HepG2 (cell line): ENCODE results near the gene ACAT1.

Source experiments
- CEBPB ChIP-seq: IDR thresholded peaks from 2 replicates; pipeline ENCODE4 v1.6.1; 2011; ENCODE audit warnings: low read depth, low read length, improper control_type of control experiment, borderline replicate concordance
- EP300 ChIP-seq, 3 experiments: sonication (generic) in 1 of 3; formaldehyde crosslinking in 1 of 3; IDR thresholded peaks; 2 replicates each; pipeline versions ENCODE4 v1.5.1 to v1.6.1; 2011 to 2020; ENCODE audit warnings: low read depth in 2 of 3, low read length in 2 of 3, borderline replicate concordance in 1 of 3, improper control_type of control experiment in 1 of 3, mild to moderate bottlenecking in 1 of 3, missing genetic modification reagents in 1 of 3, moderate library complexity in 1 of 3
- FOSL1 ChIP-seq: sonication (generic); formaldehyde crosslinking; IDR thresholded peaks from 2 replicates; pipeline ENCODE4 v1.9.0; 2021; ENCODE audit warnings: missing genetic modification reagents, borderline replicate concordance
- MED13 ChIP-seq: sonication (generic); formaldehyde crosslinking; IDR thresholded peaks from 2 replicates; pipeline ENCODE4 v1.5.0; 2020; ENCODE audit warnings: missing genetic modification reagents
- MIXL1 ChIP-seq: IDR thresholded peaks from 2 replicates; pipeline ENCODE4 v1.6.1; 2016
- NR2C2 ChIP-seq: sonication (generic); formaldehyde crosslinking; IDR thresholded peaks from 2 replicates; pipeline ENCODE4 v1.4.0; 2020; ENCODE audit warnings: missing genetic modification reagents, mild to moderate bottlenecking, moderate library complexity, borderline replicate concordance
- RBM22 ChIP-seq: fragments of 200-400 bp; formaldehyde crosslinking; optimal IDR thresholded peaks from 2 replicates; pipeline ENCODE3; 2017; ENCODE audit warnings: mild to moderate bottlenecking, low read length, moderate library complexity
- RBM39 ChIP-seq: fragments of 200-400 bp; formaldehyde crosslinking; IDR thresholded peaks from one replicate; pipeline ENCODE4 v1.6.1; 2018; ENCODE audit warnings: antibody characterized with exemption, mild to moderate bottlenecking, low read depth, low read length; ENCODE audit not compliant: poor library complexity, severe bottlenecking
- TAF15 ChIP-seq: fragments of 200-400 bp; formaldehyde crosslinking; IDR thresholded peaks from one replicate; pipeline ENCODE4 v1.6.1; 2018; ENCODE audit warnings: mild to moderate bottlenecking, low read depth, low read length; ENCODE audit not compliant: poor library complexity, severe bottlenecking
- ZFP41 ChIP-seq: sonication (generic); formaldehyde crosslinking; IDR thresholded peaks from 2 replicates; pipeline ENCODE4 v1.4.0; 2020; ENCODE audit warnings: mild to moderate bottlenecking, missing genetic modification reagents, borderline replicate concordance
- TF ChIP-seq, protein P1 (sequence below): sonication (generic); formaldehyde crosslinking; IDR thresholded peaks from 2 replicates; pipeline ENCODE4 v1.5.0; 2020; ENCODE audit warnings: missing genetic modification reagents, mild to moderate bottlenecking, borderline replicate concordance
- TF ChIP-seq, protein P2 (sequence below): sonication (generic); formaldehyde crosslinking; conservative IDR thresholded peaks from 2 replicates; pipeline ENCODE4 v1.4.0; 2020; ENCODE audit warnings: missing genetic modification reagents

DNA sequence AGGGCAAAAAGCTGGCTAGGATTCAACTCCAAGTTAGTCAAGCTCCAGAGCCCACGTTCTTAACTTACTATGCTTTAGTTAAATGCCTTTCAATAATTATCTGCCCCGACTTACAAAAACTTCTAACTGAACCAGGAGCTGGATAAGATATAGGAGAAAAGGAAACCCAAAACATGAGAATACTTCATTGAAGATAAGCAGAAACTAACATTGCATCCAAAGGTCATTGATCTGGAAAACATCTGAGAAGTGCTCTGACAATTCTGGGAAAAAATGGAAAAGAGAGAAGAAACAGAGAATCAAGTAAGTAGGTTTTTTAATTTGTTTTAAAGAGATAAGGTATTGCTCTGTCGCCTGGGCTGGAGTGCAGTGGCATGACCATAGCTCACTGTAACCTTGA lies 27.2 kb downstream of the ACAT1 start:
- no peak for TF ChIP-seq NR2C2 (CRISPR knock-in tag)
- no peak for TF ChIP-seq ZFP41 (CRISPR knock-in tag)
- no peak for TF ChIP-seq RBM39
- TF ChIP-seq, protein P1, sequence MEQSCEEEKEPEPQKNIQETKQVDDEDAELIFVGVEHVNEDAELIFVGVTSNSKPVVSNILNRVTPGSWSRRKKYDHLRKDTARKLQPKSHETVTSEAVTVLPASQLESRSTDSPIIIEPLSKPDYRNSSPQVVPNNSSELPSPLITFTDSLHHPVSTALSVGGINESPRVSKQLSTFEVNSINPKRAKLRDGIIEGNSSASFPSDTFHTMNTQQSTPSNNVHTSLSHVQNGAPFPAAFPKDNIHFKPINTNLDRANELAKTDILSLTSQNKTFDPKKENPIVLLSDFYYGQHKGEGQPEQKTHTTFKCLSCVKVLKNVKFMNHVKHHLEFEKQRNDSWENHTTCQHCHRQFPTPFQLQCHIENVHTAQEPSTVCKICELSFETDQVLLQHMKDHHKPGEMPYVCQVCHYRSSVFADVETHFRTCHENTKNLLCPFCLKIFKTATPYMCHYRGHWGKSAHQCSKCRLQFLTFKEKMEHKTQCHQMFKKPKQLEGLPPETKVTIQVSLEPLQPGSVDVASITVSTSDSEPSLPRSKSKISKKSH (CRISPR knock-in tag) = no peak
- no peak for TF ChIP-seq TAF15
- no peak for TF ChIP-seq MED13 (CRISPR knock-in tag)
- no peak for TF ChIP-seq FOSL1 (CRISPR knock-in tag)
- no peak for TF ChIP-seq RBM22
- no peak for TF ChIP-seq MIXL1 (CRISPR knock-in tag)
- no peak for TF ChIP-seq CEBPB
- TF ChIP-seq, protein P2, sequence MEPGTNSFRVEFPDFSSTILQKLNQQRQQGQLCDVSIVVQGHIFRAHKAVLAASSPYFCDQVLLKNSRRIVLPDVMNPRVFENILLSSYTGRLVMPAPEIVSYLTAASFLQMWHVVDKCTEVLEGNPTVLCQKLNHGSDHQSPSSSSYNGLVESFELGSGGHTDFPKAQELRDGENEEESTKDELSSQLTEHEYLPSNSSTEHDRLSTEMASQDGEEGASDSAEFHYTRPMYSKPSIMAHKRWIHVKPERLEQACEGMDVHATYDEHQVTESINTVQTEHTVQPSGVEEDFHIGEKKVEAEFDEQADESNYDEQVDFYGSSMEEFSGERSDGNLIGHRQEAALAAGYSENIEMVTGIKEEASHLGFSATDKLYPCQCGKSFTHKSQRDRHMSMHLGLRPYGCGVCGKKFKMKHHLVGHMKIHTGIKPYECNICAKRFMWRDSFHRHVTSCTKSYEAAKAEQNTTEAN (CRISPR knock-in tag) = no peak
- TF ChIP-seq EP300 (IDR thresholded peaks at IDR 0.05; ENCODE audit: low read depth in 2 of 2, low read length in 2 of 2) = no peak
- TF ChIP-seq EP300 (CRISPR knock-in tag; IDR thresholded peaks at IDR 0.05; ENCODE audit: borderline replicate concordance) = no peak
